ENCODE measurements around the gene WDR62.

- TF ChIP-seq CTCF (IDR thresholded peaks at IDR 0.05) (no peak), POLR2A (IDR thresholded peaks at IDR 0.05) (peak; percentile 68 to 70), POLR2AphosphoS5 (IDR thresholded peaks at IDR 0.05) (peak; percentile 83)
Measured at GRCh38 chr19:36115453-36116343, 61.0 kb downstream of the WDR62 start, which contains the start of gene TBCB.
